VCaP (cell line): ENCODE measurements around the gene INPP5J.

Source experiments
- H3K27ac ChIP-seq: fragments of 450-650 bp; 2 replicates; pipeline ENCODE4 v1.5.1; 2017
- CTCF ChIP-seq: fragments of 450-650 bp; conservative IDR thresholded peaks from 2 replicates; pipeline ENCODE4 v1.5.1; 2017; ENCODE audit warnings: mild to moderate bottlenecking, moderate library complexity

Gene INPP5J

GRCh38 chr22:31177420-31178162 lies 54.8 kb downstream of the INPP5J start:
- peak overlapping the region; percentile 98 for H3K27ac ChIP-seq
- no peak for TF ChIP-seq CTCF

- H3K27ac ChIP-seq: peak overlapping the region; percentile 98
- no peak for TF ChIP-seq CTCF
Observed at GRCh38 chr22:31178859-31179258, 56.1 kb downstream of the INPP5J start.

- no peak for TF ChIP-seq CTCF
- H3K27ac ChIP-seq: peak overlapping the region; percentile 98
Observed at GRCh38 chr22:31179345-31179744, 56.6 kb downstream of the INPP5J start.

GRCh38 chr22:31184015-31184414 lies 61.2 kb downstream of the INPP5J start:
- no peak overlapping the region for H3K27ac ChIP-seq

More at GRCh38 chr22:31184015-31184414, 61.2 kb downstream of the INPP5J start:
- TF ChIP-seq CTCF: no peak
